Brain microvascular endothelial cell (primary cell): ENCODE results near the gene ATMIN.

Experiments
- DNase-seq: peaks from one replicate; pipeline ENCODE4 v3.0.0-alpha.2; 2020
- H3K27ac ChIP-seq: fragments of 250-450 bp; sonication (Bioruptor Pico); 2 replicates; pipeline ENCODE4 v1.5.1; 2020; ENCODE audit warnings: mild to moderate bottlenecking, moderate library complexity
- H3K27me3 ChIP-seq: fragments of 250-450 bp; sonication (Bioruptor Pico); replicated peaks from 2 replicates; pipeline ENCODE4 v1.5.1; 2020; ENCODE audit warnings: mild to moderate bottlenecking
- H3K36me3 ChIP-seq: fragments of 250-450 bp; sonication (Bioruptor Pico); replicated peaks from 2 replicates; pipeline ENCODE4 v1.5.1; 2020; ENCODE audit warnings: mild to moderate bottlenecking
- H3K4me3 ChIP-seq: 2 replicates; pipeline ENCODE4 v1.5.1; 2011; ENCODE audit warnings: low read depth, mild to moderate bottlenecking, control low read depth, low read length, moderate library complexity
- in situ Hi-C: cut with HindIII; loops from 2 replicates; pipeline ENCODE4 v1.10.0; 2017; ENCODE audit warnings: low sequenced_read_pairs, low pct_ligation_motif_present
- TF ChIP-seq, protein P1 (sequence below): IDR thresholded peaks from 2 replicates; pipeline ENCODE4 v1.5.1; 2011; ENCODE audit warnings: low read depth, mild to moderate bottlenecking, moderate library complexity, low read length, control low read depth, inconsistent platforms; ENCODE audit errors: missing control alignments

The ATMIN gene

DNA sequence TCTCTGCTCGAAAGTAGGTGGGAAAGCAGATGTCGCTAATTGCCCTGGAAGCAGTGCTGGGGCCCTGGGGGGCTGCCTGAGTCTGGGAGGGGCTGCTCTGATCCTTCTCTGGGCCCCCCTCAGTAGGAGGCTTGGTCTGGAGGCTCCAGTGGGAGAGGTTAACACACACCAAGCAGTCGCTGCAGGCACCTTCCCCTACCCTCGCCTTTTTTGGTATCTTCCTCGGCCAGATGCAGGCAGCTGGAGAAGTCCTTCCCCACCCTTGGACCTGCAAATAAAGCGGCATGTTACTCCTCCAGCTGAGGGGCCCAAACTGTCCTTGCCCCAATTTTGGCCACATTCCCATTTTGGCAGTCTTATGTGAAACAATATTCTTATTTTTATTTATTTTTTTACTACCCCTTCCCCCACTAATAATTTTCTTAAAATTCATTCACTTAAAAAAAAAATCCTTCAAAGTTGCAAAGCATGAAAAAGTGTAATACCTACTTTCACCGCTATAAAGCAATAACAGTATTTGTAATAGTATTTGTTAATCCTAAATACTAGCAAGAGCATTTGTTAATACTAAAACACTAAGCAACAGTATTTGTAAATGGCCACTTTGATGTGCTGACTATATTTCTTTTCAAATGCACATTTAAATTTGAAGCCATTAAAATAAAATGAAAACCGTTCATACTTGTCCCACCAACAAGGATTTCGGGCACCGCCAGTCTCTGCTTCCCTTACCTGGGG is 26.4 kb downstream of the ATMIN start:
- Histone ChIP-seq H3K4me3 (no peak overlapping the region), H3K27me3 (no peaks in the 10 kb centered on the region), H3K27ac (no peak overlapping the region), H3K36me3 (no peaks in the 10 kb centered on the region)
- no peak for DNase-seq
- in situ Hi-C loops = no loop called here
- TF ChIP-seq, protein P1, sequence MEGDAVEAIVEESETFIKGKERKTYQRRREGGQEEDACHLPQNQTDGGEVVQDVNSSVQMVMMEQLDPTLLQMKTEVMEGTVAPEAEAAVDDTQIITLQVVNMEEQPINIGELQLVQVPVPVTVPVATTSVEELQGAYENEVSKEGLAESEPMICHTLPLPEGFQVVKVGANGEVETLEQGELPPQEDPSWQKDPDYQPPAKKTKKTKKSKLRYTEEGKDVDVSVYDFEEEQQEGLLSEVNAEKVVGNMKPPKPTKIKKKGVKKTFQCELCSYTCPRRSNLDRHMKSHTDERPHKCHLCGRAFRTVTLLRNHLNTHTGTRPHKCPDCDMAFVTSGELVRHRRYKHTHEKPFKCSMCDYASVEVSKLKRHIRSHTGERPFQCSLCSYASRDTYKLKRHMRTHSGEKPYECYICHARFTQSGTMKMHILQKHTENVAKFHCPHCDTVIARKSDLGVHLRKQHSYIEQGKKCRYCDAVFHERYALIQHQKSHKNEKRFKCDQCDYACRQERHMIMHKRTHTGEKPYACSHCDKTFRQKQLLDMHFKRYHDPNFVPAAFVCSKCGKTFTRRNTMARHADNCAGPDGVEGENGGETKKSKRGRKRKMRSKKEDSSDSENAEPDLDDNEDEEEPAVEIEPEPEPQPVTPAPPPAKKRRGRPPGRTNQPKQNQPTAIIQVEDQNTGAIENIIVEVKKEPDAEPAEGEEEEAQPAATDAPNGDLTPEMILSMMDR = no peak

DNA sequence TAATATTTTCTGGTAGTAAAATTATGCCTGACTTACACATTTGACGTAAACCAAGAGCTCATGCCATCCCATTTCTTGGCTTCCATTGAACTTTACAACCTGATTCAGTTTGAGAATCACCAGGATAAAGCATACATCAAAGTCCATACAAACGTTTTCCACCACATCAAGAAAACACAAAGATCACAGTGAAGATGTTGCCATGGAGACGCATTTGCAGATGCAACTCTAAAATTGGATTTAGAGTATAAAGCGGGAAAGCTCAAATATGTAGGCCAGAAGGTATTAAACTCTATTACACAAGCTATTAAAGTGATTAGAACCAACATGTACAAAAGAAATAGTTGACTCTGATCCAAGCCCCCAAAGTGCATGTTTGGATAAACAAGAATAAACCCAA is 31.0 kb downstream of the ATMIN start:
- Histone ChIP-seq H3K36me3 (no peaks in the 10 kb centered on the region), H3K27me3 (no peaks in the 10 kb centered on the region), H3K27ac (no peak overlapping the region), H3K4me3 (no peak overlapping the region)
- DNase-seq = no peak
- TF ChIP-seq, protein P1 = no peak
- in situ Hi-C loops = no loop called here

DNA sequence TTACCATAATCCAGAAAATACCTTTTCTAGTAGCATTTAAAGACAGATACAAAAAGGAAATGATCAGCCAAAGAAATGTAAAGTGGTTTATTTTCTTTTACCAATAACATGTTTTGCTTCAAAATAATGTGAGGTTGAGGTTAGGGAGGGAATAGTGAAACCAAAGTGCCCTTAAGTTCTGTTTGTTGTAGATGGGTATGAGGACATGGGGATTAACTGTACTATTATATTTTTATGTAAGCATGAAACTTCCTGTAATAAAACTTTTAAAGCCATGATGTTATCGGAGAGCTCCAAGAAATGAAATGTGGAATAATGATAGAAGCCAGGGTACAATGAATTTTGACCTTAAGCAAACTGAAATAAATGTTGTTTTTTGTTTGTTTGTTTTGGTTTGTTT is 31.5 kb downstream of the ATMIN start:
- H3K27me3 ChIP-seq = no peaks in the 10 kb centered on the region
- no peak overlapping the region for H3K27ac ChIP-seq
- no peak for DNase-seq
- TF ChIP-seq, protein P1 = no peak
- no peaks in the 10 kb centered on the region for H3K36me3 ChIP-seq
- in situ Hi-C loops = no loop called here
- no peak overlapping the region for H3K4me3 ChIP-seq

DNA sequence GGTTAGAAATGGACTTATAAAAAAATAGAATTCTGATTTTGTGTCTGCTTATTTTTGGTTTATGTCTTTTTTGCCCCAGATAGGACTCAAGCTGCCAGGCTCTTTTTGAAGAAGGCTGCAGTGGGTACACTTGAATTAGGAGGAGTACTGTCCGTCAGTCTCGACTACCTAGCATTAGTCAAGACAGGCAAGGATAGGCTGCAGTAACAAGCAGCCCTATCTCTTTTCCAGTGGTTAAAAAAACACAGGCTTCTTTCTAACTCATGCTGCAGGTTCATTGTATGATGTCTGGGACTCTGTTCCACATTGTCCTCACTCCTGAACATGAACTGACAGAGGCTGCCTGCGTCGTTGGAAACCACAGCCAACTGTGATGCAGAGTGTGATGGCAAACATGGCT is 33.4 kb downstream of the ATMIN start:
- no peaks in the 10 kb centered on the region for H3K36me3 ChIP-seq
- H3K27ac ChIP-seq = no peak overlapping the region
- H3K4me3 ChIP-seq = no peak overlapping the region
- in situ Hi-C loops = no loop called here
- no peaks in the 10 kb centered on the region for H3K27me3 ChIP-seq
- TF ChIP-seq, protein P1 = no peak
- DNase-seq = no peak

DNA sequence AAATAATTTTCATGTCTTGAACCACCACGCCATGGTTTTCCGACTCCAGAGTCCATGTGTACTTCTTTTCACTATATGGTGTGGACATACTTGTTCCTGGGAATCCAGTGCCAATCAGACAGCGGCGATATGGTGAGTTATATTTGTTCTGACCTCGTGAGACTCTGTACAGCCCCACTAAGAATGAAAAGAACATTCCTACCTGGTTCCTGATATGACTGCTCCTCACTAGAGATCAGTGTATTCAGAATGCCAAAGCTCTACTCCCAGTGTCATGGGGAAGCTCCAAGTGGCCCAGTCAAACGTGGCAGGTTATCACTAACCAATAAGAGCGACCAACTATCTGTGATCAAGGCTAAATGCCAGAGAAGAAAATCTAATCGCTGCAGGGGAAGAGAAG is 35.3 kb downstream of the ATMIN start:
- TF ChIP-seq, protein P1 = no peak
- Histone ChIP-seq H3K36me3 (no peaks in the 10 kb centered on the region), H3K27me3 (no peaks in the 10 kb centered on the region), H3K4me3 (no peak overlapping the region), H3K27ac (no peak overlapping the region)
- in situ Hi-C loops = no loop called here
- DNase-seq = no peak

DNA sequence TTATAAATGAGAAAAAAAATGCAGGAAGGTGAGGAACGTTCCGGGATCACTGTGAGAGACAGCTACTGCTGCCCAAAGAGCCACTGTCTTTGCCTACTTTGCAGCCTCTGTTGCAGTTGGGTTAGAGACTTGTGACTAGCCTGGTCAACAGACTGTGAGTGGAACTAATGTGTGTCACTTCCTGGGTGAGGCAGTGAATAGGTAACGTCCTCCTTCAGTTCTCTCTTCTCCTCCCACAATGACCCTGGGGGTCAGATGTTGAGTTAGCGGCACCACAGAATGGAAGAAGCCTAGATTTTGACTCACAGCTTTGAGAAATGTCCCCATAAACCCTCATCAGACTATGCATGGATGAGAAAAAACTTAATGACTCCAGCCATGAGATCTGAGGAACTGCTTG is 36.2 kb downstream of the ATMIN start:
- DNase-seq = peak; percentile 7
- TF ChIP-seq, protein P1 = no peak
- Histone ChIP-seq H3K27me3 (no peaks in the 10 kb centered on the region), H3K4me3 (no peak overlapping the region), H3K27ac (no peak overlapping the region), H3K36me3 (no peaks in the 10 kb centered on the region)
- in situ Hi-C loops = no loop called here
